Adrenal gland (tissue), 12 donors: Measurements from ENCODE around the gene LPP. TPM values are rescaled to one million over a fixed set of nuclear protein-coding genes. Genes with fewer than 3 reads are reported as not detected.

Source experiments
- DNase-seq, 7 donors: peaks; one replicate each; pipeline ENCODE4 v3.0.0-alpha.2; 2019 to 2020
- H3K27ac ChIP-seq, 5 donors: fragments of 200-600 bp; sonication (generic) in 4 of 5; 1 replicate in 3 of 5; 2 replicates in 2 of 5; pipeline versions ENCODE4 v1.5.1 to v1.8.0; 2016 to 2020; ENCODE audit warnings: mild to moderate bottlenecking in 1 of 5
- H3K27me3 ChIP-seq: fragments of 200-600 bp; 2 replicates; pipeline ENCODE4 v1.8.0; 2021
- H3K36me3 ChIP-seq, 2 donors: fragments of 200-600 bp; replicated peaks in 1 of 2; 1 replicate in 1 of 2; 2 replicates in 1 of 2; pipeline versions ENCODE4 v1.5.1 to v1.8.0; 2018 to 2022
- H3K4me1 ChIP-seq, 2 donors: fragments of 200-600 bp; replicated peaks in 1 of 2; 1 replicate in 1 of 2; 2 replicates in 1 of 2; pipeline versions ENCODE4 v1.5.1 to v1.8.0; 2018 to 2021
- H3K4me3 ChIP-seq, 4 donors: fragments of 200-600 bp; sonication (generic) in 3 of 4; one replicate each; pipeline ENCODE4 v1.5.1; 2016 to 2018
- H3K9me3 ChIP-seq, 3 donors: fragments of 200-600 bp; sonication (generic) in 1 of 3; replicated peaks in 1 of 3; 1 replicate in 2 of 3; 2 replicates in 1 of 3; pipeline versions ENCODE4 v1.5.1 to v1.8.0; 2016 to 2021
- CTCF ChIP-seq, 6 experiments: fragments of 450-650 bp in 4 of 6; fragments of 200-600 bp in 2 of 6; sonication (generic) in 1 of 6; IDR thresholded peaks; 1 replicate in 5 of 6; 2 replicates in 1 of 6; pipeline versions ENCODE4 v1.5.1 to v1.8.0; 2016 to 2021; ENCODE audit warnings: antibody characterized with exemption in 6 of 6, mild to moderate bottlenecking in 2 of 6, moderate library complexity in 1 of 6
- POLR2A ChIP-seq, 2 donors: fragments of 450-650 bp; IDR thresholded peaks; one replicate each; pipeline ENCODE4 v1.6.1; 2017; ENCODE audit warnings: antibody characterized with exemption in 2 of 2, mild to moderate bottlenecking in 2 of 2, moderate library complexity in 1 of 2
- WGBS, 4 donors: extraction: QIAGEN DNeasy Blood & Tissue Kit in 2 of 4; methylation state at CpG; one replicate each; pipeline versions ENCODE4 v1.1.5 to v1.1.7; 2013 to 2017; 5-methylcytosine and 5-hydroxymethylcytosine counted together
- intact Hi-C, 2 donors: fragments of 100-400 bp; cut with DNase I; formaldehyde crosslinking; loops; one replicate each; pipeline versions ENCODE4 v1.14.1 to v1.15.0; 2022 to 2023
- polyA plus RNA-seq, 3 donors: library from polyadenylated mRNA; stranded (reverse); fragments of 200-250 nt in 2 of 3; fragments of 350-450 nt in 1 of 3; fragmentation: Illumina TruSeq in 1 of 3; extraction: RNeasy Lipid Tissue Mini Kit (QIAGEN cat#74804) in 1 of 3; gene quantifications; one replicate each; pipeline ENCODE4 v1.2.3, GENCODE V29; 2013 to 2014
- total RNA-seq, 9 donors: library from RNA; depleted of rRNA in 4 of 9; stranded (reverse); fragments of >200 nt in 4 of 9; fragments of 120-200 nt in 1 of 9; fragmentation: NEBNext Ultra II Directional in 1 of 9; extraction: Animal tissue kit (Norgen Biotek cat#: 25700) in 1 of 9; gene quantifications; one replicate each; pipeline versions ENCODE4 v1.1.0 to v1.2.4, GENCODE V29; 2013 to 2023
- donor health status: healthy with polysubstance abuse.
- donor health status: Bipolar disorder and iron deficiency.
- donor health status: DM: yes; HTN: yes; CAD: no.
- donor health status: DM: no; HTN: no; CAD: no.
- donor health status: DM: no; HTN: no; CAD: no.
- donor health status: DM: yes; HTN: yes; CAD: no.

Gene LPP
- total and polyA plus RNA-seq, 12 donors: 7.0 to 170 (median 101) TPM

GRCh38 chr3:188884299-188885043 lies 730.5 kb downstream of the LPP start:
- peaks cover 13 to 17% of the 10 kb centered on the region in 2 donors for H3K4me1 ChIP-seq
- intact Hi-C loops: no loop called here
- no peaks in the 10 kb centered on the region for H3K36me3 ChIP-seq
- no peaks in the 10 kb centered on the region for H3K27me3 ChIP-seq
- H3K9me3 ChIP-seq: no peaks in the 10 kb centered on the region
- H3K27ac ChIP-seq: no peak overlapping the region
- DNase-seq: no peak
- TF ChIP-seq POLR2A (IDR thresholded peaks at IDR 0.05) (no peak), CTCF (IDR thresholded peaks at IDR 0.05) (no peak)
- 85 to 91% (median 89%) methylated on average over 10 to 11 of the region's 11 CpGs for WGBS, 4 donors
- no peak overlapping the region for H3K4me3 ChIP-seq

GRCh38 chr3:188888321-188889053 lies 734.5 kb downstream of the LPP start:
- H3K4me1 ChIP-seq: no peaks in the 10 kb centered on the region
- H3K4me3 ChIP-seq: no peak overlapping the region
- TF ChIP-seq POLR2A (IDR thresholded peaks at IDR 0.05) (no peak), CTCF (IDR thresholded peaks at IDR 0.05) (no peak)
- no peak for DNase-seq
- no peaks in the 10 kb centered on the region for H3K9me3 ChIP-seq
- no peak overlapping the region for H3K27ac ChIP-seq
- H3K27me3 ChIP-seq: no peaks in the 10 kb centered on the region
- 93 to 95% (median 94%) methylated on average over 14 of the region's 14 CpGs for WGBS, 4 donors
- intact Hi-C loops: no loop called here
- H3K36me3 ChIP-seq: no peaks in the 10 kb centered on the region

DNA sequence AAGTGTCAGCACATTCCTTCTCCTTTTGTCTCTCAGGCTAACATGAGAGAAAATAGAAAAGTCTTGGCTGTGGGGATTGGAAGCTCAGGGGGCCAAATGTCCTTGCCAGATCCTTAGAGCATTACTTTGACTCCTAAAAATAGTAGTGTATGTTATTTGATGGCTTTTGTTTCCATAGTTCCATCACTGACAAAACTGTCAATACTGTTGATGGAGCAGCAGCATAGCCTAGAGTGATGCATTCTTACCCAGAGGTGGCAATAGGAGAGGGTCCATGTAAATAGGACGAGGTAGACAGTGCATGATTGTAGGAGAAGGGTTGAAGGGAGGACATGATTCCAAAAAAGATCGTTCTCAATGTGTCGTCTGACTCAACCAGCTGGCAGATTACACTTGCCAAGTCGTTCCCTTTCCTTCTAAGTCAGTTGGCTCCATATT lies 735.1 kb downstream of the LPP start:
- TF ChIP-seq CTCF (IDR thresholded peaks at IDR 0.05) (no peak), POLR2A (IDR thresholded peaks at IDR 0.05) (no peak)
- no peak overlapping the region for H3K27ac ChIP-seq
- H3K4me3 ChIP-seq: no peak overlapping the region

DNA sequence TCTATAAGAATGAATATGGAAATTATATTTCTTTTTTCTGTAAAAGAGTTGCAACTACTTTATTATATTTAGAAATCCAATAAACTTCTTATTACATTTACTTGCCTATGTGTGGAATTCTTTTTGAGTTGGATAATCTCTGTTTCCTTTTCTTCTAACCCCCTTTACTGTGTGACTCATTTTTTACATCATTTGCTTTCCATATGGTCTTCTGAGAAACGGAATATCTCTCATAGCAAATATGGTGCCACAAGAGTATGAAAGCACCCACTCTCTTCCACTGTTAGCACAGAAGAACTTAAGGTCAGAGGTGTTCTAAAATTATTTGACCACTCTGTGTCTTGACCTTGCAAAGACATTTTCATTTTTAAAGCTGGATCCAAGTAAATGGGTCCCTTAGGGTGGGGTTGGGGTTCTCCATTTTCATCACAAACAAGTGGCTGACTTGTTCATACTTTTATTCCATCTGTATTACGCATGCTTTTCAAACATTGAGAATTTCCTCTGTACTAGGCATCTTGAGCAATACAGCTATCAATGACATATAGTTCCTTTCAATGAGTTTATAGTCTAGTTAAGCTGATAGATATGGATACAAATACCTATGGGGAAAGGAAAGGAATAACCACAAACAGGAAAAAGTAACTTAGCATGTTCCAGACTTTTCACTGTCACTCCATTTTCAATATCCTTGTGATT lies 736.8 kb downstream of the LPP start:
- no peak overlapping the region for H3K4me3 ChIP-seq
- no peaks in the 10 kb centered on the region for H3K9me3 ChIP-seq
- intact Hi-C loops: no loop called here
- H3K27me3 ChIP-seq: no peaks in the 10 kb centered on the region
- WGBS, 4 donors: 90 to 93% (median 93%) methylated on average over 2 of the region's 2 CpGs
- H3K36me3 ChIP-seq: no peaks in the 10 kb centered on the region
- H3K4me1 ChIP-seq: no peaks in the 10 kb centered on the region
- no peak for DNase-seq
- TF ChIP-seq POLR2A (IDR thresholded peaks at IDR 0.05): no peak
- TF ChIP-seq CTCF (IDR thresholded peaks at IDR 0.05): no peak
- H3K27ac ChIP-seq: no peak overlapping the region

More for the DNA sequence above, 735.1 kb downstream of the LPP start:
- 89 to 100% (median 95%) methylated on average over 4 of the region's 4 CpGs for WGBS, 4 donors
- no peaks in the 10 kb centered on the region for H3K4me1 ChIP-seq
- no peaks in the 10 kb centered on the region for H3K9me3 ChIP-seq
- DNase-seq: no peak
- H3K27me3 ChIP-seq: no peaks in the 10 kb centered on the region
- intact Hi-C loops: no loop called here
- H3K36me3 ChIP-seq: no peaks in the 10 kb centered on the region
